Measurements from ENCODE around the gene SOX15. TPM values are rescaled to one million over a fixed set of nuclear protein-coding genes. Genes with fewer than 3 reads are reported as not detected.
A peak's percentile ranks its signal among the peaks of the same experiment; 100 is the strongest.

Gene SOX15
- total and polyA plus RNA-seq, 2 experiments from 2014 or later = 0.13 to 0.89 TPM

GRCh38 chr17:7551396-7551795 is 38.5 kb downstream of the SOX15 start:
- Histone ChIP-seq H3K4me2 (peak overlapping the region; percentile 49), H3K4me3 (no peak overlapping the region), H3K9me3 (ENCODE audit: low read depth) (no peaks in the 10 kb centered on the region), H4K20me1 (ENCODE audit: insufficient read depth, poor library complexity, severe bottlenecking) (no peaks in the 10 kb centered on the region), H3K4me1 (ENCODE audit: insufficient read depth) (peaks cover 24% of the 10 kb centered on the region), H2AFZ (no peak overlapping the region), H3K79me2 (no peaks in the 10 kb centered on the region), H3K36me3 (replicated peaks; ENCODE audit: insufficient read depth, low read depth) (no peaks in the 10 kb centered on the region), H3K27me3 (no peaks in the 10 kb centered on the region), H3K9me2 (replicated peaks; ENCODE audit: insufficient read depth) (no peaks in the 10 kb centered on the region), H3K27ac (peak overlapping the region; percentile 75)
- TF ChIP-seq CTCF (IDR thresholded peaks at IDR 0.05; ENCODE audit: poor library complexity) (no peak), EZH2 (IDR thresholded peaks at IDR 0.05; ENCODE audit: borderline replicate concordance) (no peak), EZH2phosphoT487 (IDR thresholded peaks at IDR 0.05; ENCODE audit: low read depth, severe bottlenecking, unreplicated experiment) (no peak)
- 72% methylated on average over 4 of the region's 4 CpGs for WGBS (ENCODE audit: low lambda C conversion rate, missing lambda C conversion rate)
- DNase-seq (ENCODE audit: low spot score) = no peak

GRCh38 chr17:7550344-7550743 is 39.5 kb downstream of the SOX15 start:
- no peaks in the 10 kb centered on the region for H3K27me3 ChIP-seq
- peak overlapping the region; percentile 85 for H3K4me2 ChIP-seq
- no peaks in the 10 kb centered on the region for H4K20me1 ChIP-seq (ENCODE audit: insufficient read depth, poor library complexity, severe bottlenecking)
- no peaks in the 10 kb centered on the region for H3K79me2 ChIP-seq
- no peak overlapping the region for H2AFZ ChIP-seq
- H3K36me3 ChIP-seq (replicated peaks; ENCODE audit: insufficient read depth, low read depth) = no peaks in the 10 kb centered on the region
- H3K4me1 ChIP-seq (ENCODE audit: insufficient read depth) = peaks cover 24% of the 10 kb centered on the region
- TF ChIP-seq EZH2phosphoT487 (IDR thresholded peaks at IDR 0.05; ENCODE audit: low read depth, severe bottlenecking, unreplicated experiment) (no peak), CTCF (IDR thresholded peaks at IDR 0.05; ENCODE audit: poor library complexity) (no peak), EZH2 (IDR thresholded peaks at IDR 0.05; ENCODE audit: borderline replicate concordance) (no peak)
- H3K9me2 ChIP-seq (replicated peaks; ENCODE audit: insufficient read depth) = no peaks in the 10 kb centered on the region
- 73% methylated on average over 6 of the region's 6 CpGs for WGBS (ENCODE audit: low lambda C conversion rate, missing lambda C conversion rate)
- no peak overlapping the region for H3K4me3 ChIP-seq
- H3K27ac ChIP-seq = peak overlapping the region; percentile 75
- H3K9me3 ChIP-seq (ENCODE audit: low read depth) = no peaks in the 10 kb centered on the region
- no peak for DNase-seq (ENCODE audit: low spot score)

GRCh38 chr17:7549401-7550055 is 40.4 kb downstream of the SOX15 start:
- H3K79me2 ChIP-seq = no peaks in the 10 kb centered on the region
- 67% methylated on average over 20 of the region's 20 CpGs for WGBS (ENCODE audit: low lambda C conversion rate, missing lambda C conversion rate)
- no peak for TF ChIP-seq CTCF (IDR thresholded peaks at IDR 0.05; ENCODE audit: poor library complexity)
- TF ChIP-seq EZH2phosphoT487 (IDR thresholded peaks at IDR 0.05; ENCODE audit: low read depth, severe bottlenecking, unreplicated experiment) = no peak
- no peak for TF ChIP-seq EZH2 (IDR thresholded peaks at IDR 0.05; ENCODE audit: borderline replicate concordance)
- no peaks in the 10 kb centered on the region for H4K20me1 ChIP-seq (ENCODE audit: insufficient read depth, poor library complexity, severe bottlenecking)
- H3K4me1 ChIP-seq (ENCODE audit: insufficient read depth) = peaks cover 24% of the 10 kb centered on the region
- no peaks in the 10 kb centered on the region for H3K9me3 ChIP-seq (ENCODE audit: low read depth)
- no peak for DNase-seq (ENCODE audit: low spot score)
- H3K4me3 ChIP-seq = peak overlapping the region; percentile 62
- H3K27ac ChIP-seq = peak overlapping the region; percentile 75
- peak overlapping the region; percentile 85 for H3K4me2 ChIP-seq
- H3K9me2 ChIP-seq (replicated peaks; ENCODE audit: insufficient read depth) = no peaks in the 10 kb centered on the region
- no peaks in the 10 kb centered on the region for H3K36me3 ChIP-seq (replicated peaks; ENCODE audit: insufficient read depth, low read depth)
- H2AFZ ChIP-seq = peak overlapping the region; percentile 77
- no peaks in the 10 kb centered on the region for H3K27me3 ChIP-seq

Data from hepatocyte (in vitro differentiated cells).